SKM-1 (cell line): ENCODE data around the gene NEXN.
"Not testable (repeated sequence)": the region's sequence is repeated elsewhere in the genome, so short reads cannot be mapped to it uniquely, and the experiment has no call there.

Experiments
- DNase-seq: peaks from one replicate; lab custom pipeline; 2025; ENCODE audit not compliant: unreplicated experiment; lab: John Stamatoyannopoulos, UW

Gene NEXN

DNA sequence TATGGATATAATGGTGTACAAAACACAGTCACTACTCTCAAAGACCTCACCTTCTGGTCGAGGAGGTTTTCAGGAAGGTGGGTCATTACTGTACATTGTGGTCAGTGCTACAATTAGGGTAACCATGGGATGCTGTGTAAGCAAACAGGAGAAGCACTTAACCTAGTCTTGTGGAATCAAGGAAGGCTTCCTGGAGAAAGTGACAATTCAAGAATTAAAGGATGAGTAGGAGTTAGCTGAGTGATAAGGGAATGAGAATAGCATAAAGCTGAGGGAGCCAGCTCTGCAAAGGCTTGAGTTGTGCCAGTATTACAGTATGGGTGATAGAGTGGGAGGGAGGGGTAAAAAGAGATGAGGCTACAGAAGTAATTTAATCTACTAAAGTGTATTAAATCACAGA lies 17.2 kb downstream of the NEXN start:
- no peak for DNase-seq

DNA sequence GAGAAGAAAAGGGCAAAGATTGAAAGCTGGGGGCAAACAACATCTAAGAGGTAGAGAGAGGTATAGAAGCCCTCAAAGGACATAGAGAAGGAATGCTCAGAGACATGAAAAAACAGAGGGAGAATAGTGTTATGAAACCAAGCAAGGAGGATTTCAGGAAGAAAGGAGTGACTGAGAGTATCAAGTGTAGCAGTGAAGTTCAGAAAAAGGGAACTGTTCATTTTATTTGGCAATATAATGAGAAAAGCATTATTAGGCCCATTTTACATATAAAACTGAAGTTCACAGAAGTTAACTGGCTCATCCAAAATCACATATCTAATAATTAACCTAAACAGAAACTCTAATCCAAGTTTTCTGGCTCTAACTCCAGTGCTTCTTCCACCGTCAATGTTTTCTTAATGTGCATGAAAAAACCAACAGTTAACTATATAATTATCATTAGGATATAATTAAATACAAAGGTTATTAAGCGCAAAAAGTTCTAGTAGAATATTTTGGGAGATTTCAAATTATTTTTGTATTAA lies 17.7 kb downstream of the NEXN start:
- no peak for DNase-seq

DNA sequence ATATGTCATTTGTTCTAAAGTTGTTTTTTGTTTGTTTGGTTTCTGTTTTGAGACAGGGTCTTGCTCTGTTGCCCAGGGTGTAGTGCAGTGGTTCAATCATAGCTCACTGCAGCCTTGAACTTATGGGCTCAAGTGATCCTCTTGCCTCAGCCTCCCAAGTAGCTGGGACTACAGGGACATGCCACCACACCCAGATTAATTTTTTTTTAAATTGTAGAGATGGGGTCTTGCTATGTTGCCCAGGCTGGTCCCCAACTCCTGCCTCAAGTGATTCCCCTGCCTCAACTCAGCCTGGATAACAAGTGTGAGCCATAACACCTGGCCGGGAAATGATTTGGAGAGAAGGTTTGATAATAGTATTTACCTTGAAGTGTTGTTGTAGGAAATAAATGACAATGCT lies 18.2 kb downstream of the NEXN start:
- DNase-seq = no peak

DNA sequence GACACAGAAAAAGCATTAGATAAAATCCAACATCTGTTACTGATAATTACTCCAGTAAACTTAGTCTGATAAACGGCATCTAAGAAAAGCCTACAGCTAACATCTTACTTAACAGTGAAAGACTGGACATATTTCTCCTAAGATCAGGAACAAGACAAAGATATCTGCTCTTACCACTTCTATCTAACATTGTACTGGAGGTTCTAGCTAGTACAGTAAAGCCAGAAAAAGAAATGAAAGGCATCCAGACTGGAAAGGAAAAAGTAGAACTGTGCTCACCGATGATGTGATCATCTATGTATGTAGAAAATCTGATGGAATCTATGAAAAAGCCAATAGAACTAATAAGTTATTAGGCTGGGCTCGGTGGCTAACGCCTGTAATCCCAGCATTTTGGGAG lies 21.7 kb downstream of the NEXN start:
- DNase-seq = no peak

DNA sequence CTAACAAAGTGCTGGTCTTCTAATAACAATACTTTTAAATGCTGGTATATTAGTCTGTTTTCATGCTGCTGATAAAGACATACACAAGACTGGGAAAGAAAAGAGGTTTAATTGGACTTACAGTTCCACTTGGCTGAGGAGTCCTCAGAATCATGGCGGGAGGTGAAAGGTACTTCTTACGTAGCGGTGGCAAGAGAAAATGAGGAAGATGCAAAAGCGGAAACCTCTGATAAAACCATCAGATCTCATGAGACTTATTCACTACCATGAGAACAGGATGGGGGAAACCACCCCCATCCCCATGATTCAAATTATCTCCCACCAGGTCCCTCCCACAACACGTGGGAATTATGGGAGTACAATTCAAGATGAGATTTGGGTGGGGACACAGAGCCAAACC lies 30.5 kb downstream of the NEXN start:
- not testable (repeated sequence) for DNase-seq

DNA sequence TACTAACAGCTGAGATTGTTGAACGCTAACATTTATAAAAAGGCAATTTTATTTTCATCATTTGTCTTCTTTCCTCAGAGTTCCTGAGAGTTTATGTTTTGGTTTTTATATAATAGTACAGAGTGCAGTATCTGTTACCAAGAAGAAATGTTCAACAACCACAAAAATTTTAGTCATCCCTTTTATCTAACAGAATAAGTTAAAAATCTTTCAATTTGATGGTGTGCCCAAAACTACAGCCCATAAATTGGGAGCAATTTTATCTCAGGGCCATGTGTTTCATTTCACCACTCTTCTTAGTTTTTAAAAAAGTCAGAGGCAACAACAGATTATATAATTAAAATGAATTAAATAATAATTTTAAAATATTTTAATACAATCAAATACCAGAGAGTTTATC lies 37.1 kb downstream of the NEXN start:
- DNase-seq = no peak

DNA sequence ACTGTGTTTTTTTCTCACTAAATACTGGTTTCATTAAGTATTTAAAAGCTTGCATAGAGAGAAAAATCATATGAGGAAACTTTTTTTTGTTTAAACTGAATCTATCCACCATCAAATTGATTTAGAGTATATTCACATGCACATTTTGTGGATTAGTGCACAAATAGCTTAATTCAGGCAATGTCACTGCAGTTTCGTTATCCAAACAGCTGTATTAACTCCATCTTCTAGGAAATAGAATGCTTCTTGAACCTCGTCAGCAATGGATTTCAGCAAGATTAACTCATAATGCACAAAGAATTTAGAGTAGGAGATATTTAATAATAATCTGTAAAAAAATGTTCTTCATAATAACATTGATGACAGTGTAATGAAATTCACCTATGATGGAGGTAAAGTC lies 37.5 kb downstream of the NEXN start:
- no peak for DNase-seq

DNA sequence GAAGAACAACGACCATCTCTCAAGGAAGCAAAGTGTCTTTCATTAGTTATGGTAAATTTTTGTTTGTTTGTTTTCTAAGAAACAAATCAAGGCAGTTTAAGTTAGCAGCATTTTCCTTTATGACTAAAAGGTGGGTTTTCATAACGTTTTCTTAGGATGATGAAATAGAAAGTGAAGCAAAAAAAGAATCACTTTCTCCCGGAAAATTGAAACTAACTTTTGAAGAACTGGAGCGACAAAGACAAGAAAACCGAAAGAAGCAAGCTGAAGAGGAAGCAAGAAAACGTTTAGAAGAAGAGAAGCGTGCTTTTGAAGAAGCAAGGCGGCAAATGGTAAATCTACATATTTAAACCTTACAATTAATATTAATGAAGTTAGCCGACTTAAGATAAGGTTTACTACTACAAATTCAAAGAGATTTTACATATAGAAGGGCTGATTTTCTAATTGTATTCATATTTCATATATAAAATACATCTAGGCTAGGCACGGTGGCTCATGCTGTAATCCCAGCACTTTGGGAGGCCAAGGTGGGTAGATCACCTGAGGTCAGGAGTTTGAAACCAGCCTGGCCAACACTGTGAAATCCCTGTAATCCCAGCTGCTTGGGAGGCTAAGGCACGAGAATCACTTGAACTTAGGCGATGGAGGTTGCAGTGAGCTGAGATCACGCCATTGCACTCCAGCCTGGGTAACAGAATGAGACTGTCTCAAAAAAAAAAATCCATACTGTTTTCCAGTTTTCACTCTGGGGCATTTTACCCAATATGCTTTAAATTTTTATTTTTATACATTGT lies 38.3 kb downstream of the NEXN start:
- peak; percentile 41 for DNase-seq

DNA sequence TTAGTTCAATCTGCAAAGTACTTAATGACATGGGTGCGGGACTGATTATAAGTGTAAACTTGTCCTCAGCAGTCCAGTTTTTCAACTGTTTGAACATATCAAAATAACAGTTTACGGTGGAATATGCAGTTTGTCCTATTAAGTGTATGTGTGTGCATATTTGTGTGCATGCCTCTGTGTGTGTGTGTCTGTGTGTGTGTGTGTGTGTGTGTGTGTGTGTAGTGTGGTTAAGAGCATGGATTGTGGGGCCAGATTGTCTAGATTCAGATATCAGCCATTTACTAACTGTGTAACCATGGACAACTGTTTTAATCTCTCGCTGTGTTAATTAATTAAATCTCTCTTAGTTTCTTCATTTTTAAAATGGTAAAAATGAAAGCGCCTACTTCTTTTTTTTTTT lies 39.0 kb downstream of the NEXN start:
- no peak for DNase-seq

DNA sequence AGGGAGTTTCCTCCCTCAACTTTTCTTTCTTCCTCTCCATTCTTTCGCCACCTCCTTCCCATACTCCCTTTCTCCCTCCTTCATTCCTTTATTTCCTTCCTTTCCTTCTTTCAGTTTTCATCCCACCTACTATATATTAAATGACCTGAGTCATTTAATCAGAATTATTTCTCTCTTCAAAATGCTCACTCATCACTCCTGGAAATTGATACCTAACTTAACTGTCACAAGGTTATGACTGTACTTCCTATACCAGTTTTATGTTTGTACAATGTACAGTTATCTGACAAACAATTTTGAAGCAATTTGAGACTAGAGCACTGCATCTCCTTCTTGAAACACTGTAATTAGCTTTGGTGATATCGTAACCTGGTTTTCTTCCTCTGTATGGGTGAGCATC lies 41.4 kb downstream of the NEXN start:
- no peak for DNase-seq

DNA sequence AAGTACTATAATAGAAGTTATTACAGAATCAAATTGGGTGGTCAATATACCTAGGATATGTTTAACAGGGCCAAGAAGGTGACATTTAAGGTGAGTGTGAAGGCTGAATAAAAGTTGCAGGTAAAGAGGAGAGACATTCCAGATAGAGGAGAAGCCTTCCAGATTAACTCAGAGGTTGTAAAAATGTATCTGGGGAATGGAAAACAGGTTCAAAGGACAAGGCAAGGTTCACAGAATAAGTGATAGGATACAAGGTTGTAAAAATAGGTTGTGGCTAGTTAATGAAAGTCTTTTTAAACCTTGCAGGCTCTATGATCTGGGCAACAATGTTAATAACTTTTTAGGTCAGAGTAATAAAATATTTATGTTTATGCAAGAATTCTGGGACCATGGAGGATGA lies 50.2 kb downstream of the NEXN start:
- DNase-seq = no peak

DNA sequence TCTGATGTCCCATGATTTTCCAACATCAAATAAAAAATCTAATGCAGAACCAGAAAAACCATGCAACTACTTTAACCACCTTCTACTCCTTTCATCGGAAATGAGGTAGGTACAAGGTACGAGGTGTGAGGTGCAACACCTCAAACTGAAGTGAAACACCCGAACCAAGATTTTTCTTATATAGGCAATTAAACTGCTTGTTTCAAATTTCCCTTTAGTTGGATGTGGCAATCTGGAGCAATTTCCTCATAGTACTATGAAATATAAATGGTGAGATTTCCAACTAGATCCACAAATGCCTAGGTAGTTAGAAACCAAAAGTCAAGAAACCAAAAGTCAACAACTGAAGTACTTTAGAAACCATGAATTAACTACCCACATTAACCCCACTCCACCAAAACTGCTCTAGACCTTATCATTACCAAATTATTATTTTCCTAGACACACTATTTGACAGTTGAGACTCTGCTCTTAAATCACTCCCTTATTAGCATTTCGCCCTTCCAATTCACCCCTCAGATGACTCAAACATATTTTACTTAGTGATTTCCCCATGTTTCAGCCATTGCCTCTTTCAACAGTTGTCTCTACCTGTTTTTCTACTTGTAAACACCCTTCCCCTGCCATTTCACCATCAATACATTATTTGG lies 52.6 kb downstream of the NEXN start:
- DNase-seq = no peak

DNA sequence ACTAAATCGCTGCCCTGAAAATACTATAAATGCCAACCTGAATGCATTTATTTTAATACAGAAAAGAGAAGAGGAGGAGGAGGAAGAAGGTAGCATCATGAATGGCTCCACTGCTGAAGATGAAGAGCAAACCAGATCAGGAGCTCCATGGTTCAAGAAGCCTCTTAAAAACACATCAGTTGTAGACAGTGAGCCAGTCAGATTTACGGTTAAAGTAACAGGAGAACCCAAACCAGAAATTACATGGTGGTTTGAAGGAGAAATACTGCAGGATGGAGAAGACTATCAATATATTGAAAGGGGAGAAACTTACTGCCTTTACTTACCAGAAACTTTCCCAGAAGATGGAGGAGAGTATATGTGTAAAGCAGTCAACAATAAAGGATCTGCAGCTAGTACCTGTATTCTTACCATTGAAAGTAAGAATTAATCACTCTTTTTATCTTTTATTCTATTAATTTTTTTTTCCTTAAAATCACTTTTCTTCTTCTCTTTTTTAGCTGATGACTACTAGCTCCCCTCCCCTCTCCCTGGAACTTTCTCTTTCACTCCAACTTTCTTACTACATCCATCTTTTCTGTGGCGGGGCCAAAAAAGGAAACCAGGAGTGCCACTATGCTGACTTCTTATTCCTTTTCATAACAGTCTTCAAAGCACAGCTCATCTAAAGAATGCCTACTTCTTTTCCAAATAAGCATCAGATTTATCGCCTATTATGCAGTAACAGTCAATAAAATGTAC lies 54.1 kb downstream of the NEXN start:
- DNase-seq = no peak

DNA sequence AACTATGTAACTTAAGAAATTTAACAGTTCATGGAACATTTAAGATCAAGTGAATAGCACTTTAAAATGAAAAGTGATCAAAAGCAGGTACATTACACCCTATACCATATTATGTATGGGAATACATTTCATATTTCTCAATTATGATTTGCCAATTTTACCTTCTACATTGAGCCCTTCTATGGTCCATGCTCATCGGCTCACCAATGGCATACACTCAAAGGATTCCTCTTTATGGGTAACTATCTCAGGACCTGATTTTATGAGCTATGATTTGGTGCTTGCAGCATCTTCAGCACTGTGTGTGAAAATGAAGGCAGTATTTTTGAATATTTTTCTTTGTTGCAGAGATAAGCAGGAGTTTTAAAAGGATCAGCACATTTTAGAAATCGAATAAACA lies 56.9 kb downstream of the NEXN start:
- no peak for DNase-seq

DNA sequence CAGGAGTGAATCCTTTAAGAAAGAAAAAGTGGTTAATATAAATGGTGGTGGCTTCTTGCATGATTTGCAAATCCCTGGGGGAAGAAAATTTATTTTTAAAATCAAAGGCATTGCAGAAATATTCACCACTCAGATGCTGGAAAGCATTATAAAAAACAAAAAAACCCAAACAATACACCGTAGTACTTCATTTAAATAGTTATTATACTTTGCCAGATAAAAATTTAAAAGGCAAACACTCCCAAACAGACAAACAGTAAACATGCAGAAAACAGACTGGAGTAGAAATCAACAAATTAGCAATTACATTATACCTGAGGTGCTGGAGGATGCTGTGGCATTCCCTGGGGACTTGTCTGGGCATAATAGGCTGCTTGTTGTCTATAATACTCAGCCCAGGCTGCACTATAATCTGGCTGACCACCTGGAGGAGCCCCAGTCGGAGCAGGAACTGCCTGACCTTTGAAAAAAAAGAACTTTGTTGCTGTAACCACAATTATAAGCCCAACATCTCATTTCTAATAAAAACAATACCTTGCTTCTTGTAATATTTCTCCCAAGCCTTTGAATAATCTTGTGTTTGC lies 60.5 kb downstream of the NEXN start:
- DNase-seq = no peak

DNA sequence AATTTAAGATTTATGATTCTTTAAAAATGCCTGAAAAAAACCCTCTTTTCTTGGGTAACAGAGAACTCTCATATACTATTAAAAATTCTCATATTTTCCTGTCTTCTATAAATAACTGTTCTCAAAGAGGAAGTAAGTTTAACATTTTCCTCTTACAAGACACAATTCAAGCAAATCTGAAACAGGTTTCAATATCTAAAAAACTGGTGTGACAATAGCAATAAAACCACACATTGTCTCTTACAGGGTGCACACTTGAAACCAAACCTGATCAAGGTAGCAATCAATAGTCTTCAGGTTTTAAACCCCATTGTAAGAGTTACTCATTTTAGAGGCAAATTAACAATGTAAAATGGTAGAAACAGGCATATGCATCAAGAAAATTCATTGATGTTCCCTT lies 62.4 kb downstream of the NEXN start:
- no peak for DNase-seq

DNA sequence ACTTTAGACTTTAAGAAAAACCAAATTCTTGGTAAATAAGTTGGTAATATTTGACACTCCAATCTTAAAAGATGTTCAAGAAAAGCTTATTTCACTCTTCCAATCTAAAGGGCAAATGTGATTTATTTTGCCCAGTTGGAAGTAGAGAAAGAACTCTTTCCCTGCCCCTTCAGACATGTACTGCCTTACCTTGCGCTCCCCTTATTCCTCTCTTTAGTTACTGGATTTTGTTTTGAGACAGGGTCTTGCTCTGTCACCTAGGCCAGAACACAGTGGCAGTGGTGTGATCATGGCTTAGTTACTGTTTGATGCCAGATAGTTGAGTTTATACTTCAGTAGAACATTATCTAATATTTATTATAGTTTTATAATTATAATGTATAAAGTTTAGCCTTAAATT lies 62.9 kb downstream of the NEXN start:
- no peak for DNase-seq

DNA sequence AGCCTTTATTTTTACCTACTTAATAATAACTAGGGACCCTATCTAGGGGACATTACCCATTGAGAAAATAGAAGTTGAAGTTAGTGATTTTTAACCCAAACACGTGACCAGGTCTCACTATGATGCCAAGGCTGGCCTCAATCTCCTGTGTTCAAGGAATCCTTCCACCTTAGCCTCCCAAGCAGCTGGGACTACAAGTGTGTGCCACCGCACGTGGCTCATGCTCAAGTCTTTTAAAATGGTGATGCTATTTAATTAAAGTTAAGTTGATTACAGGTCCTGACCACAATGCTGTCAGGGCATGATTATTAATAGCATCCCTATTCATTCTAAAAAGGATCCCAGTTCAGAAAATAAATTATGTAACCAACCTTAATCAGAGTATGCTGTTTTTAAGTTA lies 65.5 kb downstream of the NEXN start:
- DNase-seq = no peak

DNA sequence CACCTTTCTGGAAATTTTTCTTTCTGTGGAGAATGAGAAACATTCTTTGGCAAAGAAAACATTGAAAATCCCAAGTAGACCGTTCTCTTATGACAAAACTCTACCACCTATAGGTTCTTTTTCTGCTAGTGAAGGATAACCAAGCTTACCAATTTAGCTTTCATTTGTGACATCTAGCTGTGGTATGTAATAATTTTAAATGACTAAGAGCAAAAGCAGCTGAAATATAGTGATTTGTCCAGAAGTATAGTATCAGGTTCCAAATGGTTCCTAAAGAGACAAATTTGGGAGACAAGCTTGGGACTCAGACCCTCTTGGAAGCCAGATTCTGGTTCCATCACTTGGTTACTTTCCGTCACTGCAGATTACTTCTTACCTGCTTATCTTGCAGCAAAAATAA lies 66.1 kb downstream of the NEXN start:
- no peak for DNase-seq

DNA sequence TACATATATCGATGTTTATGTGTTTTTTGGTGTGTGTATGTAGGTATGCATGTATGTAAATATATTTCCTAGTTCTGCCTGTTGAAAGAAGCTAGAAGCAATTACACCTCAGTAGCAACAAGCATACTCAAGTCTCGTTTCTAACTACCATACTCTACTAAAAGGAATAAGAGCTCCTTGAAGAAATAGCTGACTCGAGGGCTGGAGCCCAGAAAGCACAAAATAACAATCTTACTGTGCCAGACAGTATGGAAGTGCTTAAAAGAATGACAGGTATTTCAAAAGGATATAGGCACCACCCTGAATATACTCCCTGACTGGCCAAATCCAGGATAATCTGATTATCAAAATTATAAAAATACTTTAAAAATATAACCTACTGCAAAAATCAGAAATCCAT lies 67.3 kb downstream of the NEXN start:
- no peak for DNase-seq

DNA sequence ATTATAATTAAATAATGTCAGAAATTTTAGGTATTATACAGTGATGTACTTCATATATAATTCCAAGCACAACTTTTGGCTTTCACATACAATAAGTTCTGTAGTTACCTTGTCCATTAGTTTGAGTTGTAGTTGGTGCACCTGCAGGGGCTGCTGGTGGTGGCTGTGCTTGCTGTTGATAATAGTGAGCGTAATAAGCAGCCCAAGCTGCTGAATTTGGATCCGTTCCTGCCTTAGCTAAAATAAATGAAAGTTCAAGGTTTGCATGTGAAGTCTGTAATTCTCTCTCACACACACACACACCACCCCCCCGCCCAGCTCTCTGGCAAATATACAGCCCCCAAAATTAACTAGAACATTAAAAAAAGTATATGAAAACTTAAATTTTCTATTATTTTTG lies 68.0 kb downstream of the NEXN start:
- no peak for DNase-seq

DNA sequence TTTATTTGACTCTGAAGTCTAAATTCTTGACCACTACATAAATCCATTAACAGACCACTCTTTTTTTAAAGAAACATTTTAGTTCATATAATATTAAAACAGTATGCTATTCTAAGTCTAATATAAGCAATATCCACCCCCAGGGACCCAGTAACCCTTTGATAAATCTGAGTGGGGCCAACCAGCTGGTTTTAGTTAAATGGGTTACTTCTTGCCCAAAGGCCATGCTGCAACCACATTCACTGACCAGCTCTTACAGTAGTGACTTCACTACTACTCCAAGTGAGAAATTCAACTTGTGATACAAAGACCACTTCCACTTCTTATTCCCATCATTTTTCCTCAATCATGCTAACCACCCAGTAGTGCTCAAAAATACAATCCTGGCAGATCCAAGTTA lies 70.0 kb downstream of the NEXN start:
- DNase-seq = no peak
